CD1c-positive myeloid dendritic cell (primary cell): ENCODE results near the gene MAP4K1.
"Not testable (repeated sequence)": the region's sequence is repeated elsewhere in the genome, so short reads cannot be mapped to it uniquely, and the experiment has no call there.

ENCODE experiments used
- DNase-seq: peaks from one replicate; pipeline ENCODE4 v3.0.0-alpha.2; 2016; ENCODE audit errors: extremely low spot score

MAP4K1 gene

GRCh38 chr19:38624822-38625221 is 7.1 kb upstream of the MAP4K1 start:
- no peak for DNase-seq

GRCh38 chr19:38619361-38620174 is 1.8 kb upstream of the MAP4K1 start:
- no peak for DNase-seq

GRCh38 chr19:38618590-38619360 is 1.0 kb upstream of the MAP4K1 start, which contains the start of gene EIF3K:
EIF3K (plus strand) TSS chr19:38619188; CDS start chr19:38619269, 81 bp downstream.
- DNase-seq, result peak; percentile 100

GRCh38 chr19:38617283-38617763 is 430 bp downstream of the MAP4K1 start:
- peak; percentile 6 for DNase-seq

DNA sequence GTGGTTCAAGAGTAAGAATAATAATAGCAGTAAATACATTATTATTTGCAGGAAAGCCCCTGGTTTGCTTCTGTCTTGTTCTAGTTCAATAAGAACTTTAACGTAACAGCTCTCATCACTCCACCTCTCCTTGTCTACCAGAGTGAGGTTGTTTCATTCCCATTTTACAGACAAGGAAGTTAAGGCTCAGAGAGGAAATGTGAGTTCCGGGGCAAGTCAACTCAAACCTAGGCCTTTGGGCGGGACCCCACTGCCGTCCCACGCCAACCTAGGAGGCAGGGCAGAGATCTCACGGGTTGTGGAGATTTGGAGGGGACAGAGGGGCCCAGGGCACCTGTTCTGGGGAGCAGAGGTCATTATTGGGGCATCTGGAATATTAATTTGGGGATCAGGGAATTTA is 1.5 kb downstream of the MAP4K1 start:
- DNase-seq, result no peak

GRCh38 chr19:38615007-38615581 is 2.7 kb downstream of the MAP4K1 start:
- no peak for DNase-seq

- DNase-seq, result no peak
Measured at GRCh38 chr19:38614289-38614688, 3.5 kb downstream of the MAP4K1 start.

- no peak for DNase-seq
Measured at GRCh38 chr19:38606131-38606530, 11.6 kb downstream of the MAP4K1 start.

DNA sequence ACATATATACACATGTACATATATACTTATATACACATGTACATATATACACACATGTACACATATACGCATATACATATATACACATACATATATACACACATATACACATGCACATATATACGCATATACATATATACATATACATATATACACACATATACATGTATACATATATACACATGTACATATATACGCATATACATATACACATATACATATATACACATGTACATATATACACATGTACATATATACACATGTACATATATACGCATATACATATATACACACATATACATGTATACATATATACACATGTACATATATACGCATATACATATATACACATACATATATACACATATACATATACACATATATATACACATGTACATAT is 14.9 kb downstream of the MAP4K1 start:
- DNase-seq, result not testable (repeated sequence)

DNA sequence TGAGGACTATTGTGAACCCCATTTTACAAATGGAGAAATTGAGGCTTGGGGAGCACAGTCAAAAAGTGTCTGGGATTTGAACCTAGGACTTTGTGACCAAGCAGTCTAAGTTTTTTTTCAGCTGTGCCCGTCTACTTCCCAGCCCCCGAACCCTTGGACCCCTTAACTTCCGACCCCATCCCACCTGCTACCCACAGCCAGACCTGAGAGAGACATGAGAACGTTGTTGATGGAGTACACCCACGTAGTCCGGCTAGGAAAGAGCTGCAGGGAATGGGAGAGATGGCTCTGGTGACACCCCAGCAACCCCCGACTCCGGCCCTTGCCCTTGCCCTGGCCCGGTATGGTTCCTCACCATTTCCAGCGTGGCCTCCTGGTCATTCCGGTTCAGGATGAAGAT is 18.0 kb downstream of the MAP4K1 start:
- DNase-seq, result no peak

GRCh38 chr19:38597075-38597474 is 20.7 kb downstream of the MAP4K1 start:
- DNase-seq, result no peak

DNA sequence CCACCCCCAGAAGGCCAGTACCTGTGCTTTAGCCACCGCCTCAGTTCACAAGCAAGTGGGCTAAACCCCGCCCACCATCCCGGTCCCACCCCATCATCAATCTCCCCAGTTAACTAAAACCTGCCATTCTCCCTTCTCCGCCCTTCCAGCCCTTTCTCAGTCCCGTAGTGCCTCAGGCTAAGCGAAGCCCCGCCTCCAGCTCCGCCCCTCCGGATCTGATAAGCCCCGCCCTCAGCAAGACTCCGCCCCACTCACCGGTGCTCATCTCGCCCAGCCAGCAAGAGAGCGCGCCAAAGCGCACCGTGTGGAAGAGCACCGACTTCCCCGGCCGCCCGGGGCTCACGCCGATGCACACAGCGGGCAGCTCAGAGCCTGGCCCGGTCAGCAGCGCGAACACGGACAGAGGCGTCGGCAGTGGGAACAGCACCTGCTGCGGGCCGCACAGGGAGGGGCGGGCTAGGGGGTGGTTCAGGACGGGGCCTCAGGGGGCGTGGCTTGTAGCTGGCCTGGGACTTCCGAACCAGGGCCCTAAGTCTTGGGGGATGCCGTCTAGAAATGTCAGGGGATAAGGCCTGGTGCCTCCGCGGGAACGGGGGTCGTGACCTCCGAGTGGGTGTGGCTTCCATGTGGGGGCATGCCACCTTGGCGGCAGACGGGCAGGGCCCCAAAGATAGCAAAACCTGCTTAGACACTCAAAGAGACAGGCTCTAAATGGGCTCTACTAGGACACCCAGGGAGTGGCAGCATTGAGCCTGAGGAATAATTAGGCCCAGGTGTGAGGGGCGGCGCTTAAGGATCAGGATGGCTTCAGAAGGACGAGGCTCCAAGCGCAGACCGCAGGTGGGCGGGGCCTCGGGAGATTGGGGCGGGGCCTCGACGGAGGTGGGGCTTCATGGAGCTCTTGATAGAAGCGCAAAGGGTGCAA is 21.4 kb downstream of the MAP4K1 start:
- DNase-seq, result no peak

DNA sequence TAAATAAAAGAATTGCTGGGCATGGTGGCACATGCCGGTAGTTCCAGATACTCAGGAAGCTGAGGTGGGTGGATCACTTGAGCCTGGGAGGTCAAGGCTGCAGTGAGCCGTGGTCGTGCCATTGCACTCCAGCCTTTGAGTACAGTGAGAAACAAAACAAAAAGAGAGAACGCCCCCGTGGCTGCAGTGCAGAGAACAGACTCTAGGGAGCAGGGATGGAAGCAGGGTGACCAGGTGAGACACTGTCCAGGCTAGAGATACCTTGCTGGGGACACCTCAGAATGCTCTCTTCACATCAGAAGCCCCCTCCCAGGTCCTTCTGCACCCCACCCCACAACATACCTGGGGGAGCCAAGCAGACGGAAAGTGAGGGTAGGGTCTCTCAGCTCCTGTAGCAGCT is 24.8 kb downstream of the MAP4K1 start:
- no peak for DNase-seq

DNA sequence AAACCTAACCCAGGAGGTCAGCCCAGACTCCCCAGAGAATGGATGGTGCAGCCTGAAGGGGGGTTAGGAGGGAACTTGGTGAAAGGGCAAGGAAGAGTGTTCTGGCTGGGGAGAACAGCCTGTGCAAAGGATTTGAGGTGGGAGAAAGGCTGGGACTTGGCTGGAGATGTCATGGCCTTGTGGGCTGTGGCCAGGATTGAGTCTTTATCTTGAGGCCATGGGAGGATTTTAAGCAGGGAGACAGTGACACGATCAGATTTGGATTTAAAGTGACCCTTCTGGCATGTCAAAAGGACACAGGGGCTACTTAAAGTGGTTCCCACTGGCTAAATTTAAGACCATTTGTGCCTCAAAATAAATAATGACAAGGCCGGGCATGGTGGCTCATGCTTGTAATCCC is 29.7 kb downstream of the MAP4K1 start:
- no peak for DNase-seq

- no peak for DNase-seq
Measured at GRCh38 chr19:38587562-38587961, 30.2 kb downstream of the MAP4K1 start.

GRCh38 chr19:38583985-38584305 is 33.8 kb downstream of the MAP4K1 start:
- no peak for DNase-seq

GRCh38 chr19:38583219-38583984 is 34.4 kb downstream of the MAP4K1 start:
- peak; percentile 54 for DNase-seq

DNA sequence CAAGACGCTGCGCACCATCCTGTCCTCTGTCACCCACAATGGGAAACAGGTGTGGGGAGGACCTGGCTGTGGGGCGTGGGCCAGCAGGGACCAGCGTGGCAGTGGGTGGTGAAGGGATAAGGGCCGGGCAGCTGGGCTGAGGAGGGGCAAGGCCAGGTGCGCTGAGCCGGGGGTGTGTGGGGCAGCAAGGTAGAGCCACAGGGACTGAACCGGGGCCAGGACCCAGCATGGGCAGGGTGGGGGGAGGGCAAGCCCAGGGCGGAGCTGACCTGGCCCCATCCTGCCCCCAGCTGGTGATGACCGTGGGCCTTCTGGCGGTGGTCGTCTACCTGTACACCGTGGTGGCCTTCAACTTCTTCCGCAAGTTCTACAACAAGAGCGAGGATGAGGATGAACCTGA is 37.7 kb downstream of the MAP4K1 start:
- no peak for DNase-seq

DNA sequence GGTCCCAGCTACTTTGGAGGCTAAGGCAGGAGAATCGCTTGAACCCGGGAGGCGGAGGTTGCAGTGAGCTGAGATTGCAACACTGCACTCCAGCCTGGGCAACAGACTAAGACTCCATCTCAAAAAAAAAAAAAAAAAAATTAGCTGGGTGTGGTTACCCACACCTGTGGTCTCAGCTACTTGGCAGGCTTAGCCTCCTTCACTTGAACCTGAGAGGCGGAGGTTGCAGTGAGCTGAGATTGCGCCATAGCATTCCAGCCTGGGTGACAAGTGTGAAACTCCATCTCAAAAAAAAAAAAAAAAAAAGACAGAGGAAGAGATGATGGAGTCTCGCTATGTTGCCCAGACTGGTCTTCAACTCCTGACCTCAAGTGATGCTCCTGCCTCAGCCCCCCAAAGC is 38.4 kb downstream of the MAP4K1 start:
- DNase-seq, result not testable (repeated sequence)

GRCh38 chr19:38577826-38578225 is 39.9 kb downstream of the MAP4K1 start:
- DNase-seq, result no peak

- no peak for DNase-seq
Measured at GRCh38 chr19:38571682-38572081, 46.1 kb downstream of the MAP4K1 start.
